Small intestine (tissue), 7 donors: ENCODE results near the gene UNC45A. TPM values are rescaled to one million over a fixed set of nuclear protein-coding genes. Genes with fewer than 3 reads are reported as not detected.

Experiments used
- DNase-seq, 2 donors: peaks; one replicate each; pipeline versions ENCODE4 v3.0.0 to v3.0.0-alpha.2; 2013
- FAIRE-seq: peaks from 2 replicates; lab custom pipeline; 2012; peaks lifted over from hg19 to GRCh38; lab: Jason Lieb, UNC
- H3K27ac ChIP-seq, 3 donors: one replicate each; pipeline ENCODE4 v1.5.1; 2013; ENCODE audit warnings: low read length in 2 of 3, mild to moderate bottlenecking in 2 of 3, control low read depth in 1 of 3, inconsistent platforms in 1 of 3, low read depth in 1 of 3, moderate library complexity in 1 of 3
- H3K27me3 ChIP-seq, 3 donors: one replicate each; pipeline ENCODE4 v1.6.1; 2013; ENCODE audit warnings: low read length in 3 of 3, inconsistent platforms in 1 of 3; ENCODE audit not compliant: control insufficient read depth in 3 of 3, insufficient read depth in 3 of 3
- H3K36me3 ChIP-seq, 3 donors: one replicate each; pipeline ENCODE4 v1.6.1; 2013; ENCODE audit warnings: low read length in 3 of 3, inconsistent platforms in 1 of 3, low read depth in 1 of 3, mild to moderate bottlenecking in 1 of 3, moderate library complexity in 1 of 3; ENCODE audit not compliant: control insufficient read depth in 3 of 3, insufficient read depth in 2 of 3
- H3K4me1 ChIP-seq, 3 donors: one replicate each; pipeline ENCODE4 v1.6.1; 2013; ENCODE audit warnings: low read length in 2 of 3, inconsistent platforms in 1 of 3, low read depth in 1 of 3, mild to moderate bottlenecking in 1 of 3, moderate library complexity in 1 of 3; ENCODE audit not compliant: control insufficient read depth in 3 of 3, insufficient read depth in 2 of 3
- H3K4me3 ChIP-seq, 3 donors: one replicate each; pipeline ENCODE4 v1.5.1; 2013; ENCODE audit warnings: low read length in 3 of 3, control low read depth in 1 of 3, inconsistent platforms in 1 of 3, low read depth in 1 of 3, mild to moderate bottlenecking in 1 of 3, moderate library complexity in 1 of 3
- H3K9me3 ChIP-seq, 2 donors: one replicate each; pipeline ENCODE4 v1.6.1; 2013; ENCODE audit warnings: low read depth in 1 of 2, low read length in 1 of 2; ENCODE audit not compliant: control insufficient read depth in 2 of 2, insufficient read depth in 1 of 2
- WGBS, 3 donors: extraction: QIAGEN DNeasy Blood & Tissue Kit; methylation state at CpG; one replicate each; pipeline ENCODE4 v1.1.7; 2013; 5-methylcytosine and 5-hydroxymethylcytosine counted together
- polyA plus RNA-seq, 4 donors: library from polyadenylated mRNA; stranded (reverse) in 3 of 4; unstranded in 1 of 4; fragments of 200-250 nt in 3 of 4; fragments of 120-200 nt in 1 of 4; gene quantifications; one replicate each; pipeline versions ENCODE4 v1.2.1 to v1.2.3, GENCODE V29; 2013
- donor health status: healthy with polysubstance abuse.
- donor health status: control.
- donor health status: control.
- donor health status: Bipolar disorder and iron deficiency.
- donor health status: healthy.

UNC45A gene
- polyA plus RNA-seq, 4 donors, result 37.7 to 65.1 (median 48.8) TPM

- Histone ChIP-seq H3K4me3 (no peak overlapping the region), H3K27ac (no peak overlapping the region), H3K9me3 (no peaks in the 10 kb centered on the region), H3K36me3 (peaks cover 7 to 79% (median 16%) of the 10 kb centered on the region in 3 donors), H3K4me1 (no peaks in the 10 kb centered on the region), H3K27me3 (no peaks in the 10 kb centered on the region)
- DNase-seq, result no peak
- WGBS, 3 donors, result 95 to 97% (median 96%) methylated on average over 21 to 23 of the region's 23 CpGs
- FAIRE-seq, result no peak
Observed at GRCh38 chr15:90949979-90950675, 15.0 kb downstream of the UNC45A start.

- H3K4me1 ChIP-seq, result peaks cover 0 to 5% (median 2%) of the 10 kb centered on the region in 3 donors
- H3K27me3 ChIP-seq, result no peaks in the 10 kb centered on the region
- no peaks in the 10 kb centered on the region for H3K9me3 ChIP-seq
- WGBS, 3 donors, result 96 to 99% (median 97%) methylated on average over 6 of the region's 6 CpGs
- H3K27ac ChIP-seq, result no peak overlapping the region
- no peak overlapping the region for H3K4me3 ChIP-seq
- FAIRE-seq (no peak), DNase-seq (no peak)
- H3K36me3 ChIP-seq, result peaks cover 6 to 77% (median 16%) of the 10 kb centered on the region in 3 donors
Observed at GRCh38 chr15:90950676-90951075, 15.6 kb downstream of the UNC45A start.

GRCh38 chr15:90952901-90953677, 18.0 kb downstream of the UNC45A start:
- H3K27ac ChIP-seq, result no peak overlapping the region
- H3K36me3 ChIP-seq, result peaks cover 3 to 60% (median 11%) of the 10 kb centered on the region in 3 donors
- H3K27me3 ChIP-seq, result no peaks in the 10 kb centered on the region
- WGBS, 3 donors, result 93 to 97% (median 95%) methylated on average over 13 to 14 of the region's 14 CpGs
- DNase-seq (no peak), FAIRE-seq (no peak)
- H3K9me3 ChIP-seq, result no peaks in the 10 kb centered on the region
- H3K4me1 ChIP-seq, result peaks cover 3 to 12% (median 3%) of the 10 kb centered on the region in 3 donors
- no peak overlapping the region for H3K4me3 ChIP-seq

GRCh38 chr15:90953947-90954711, 19.0 kb downstream of the UNC45A start:
- Histone ChIP-seq H3K9me3 (no peaks in the 10 kb centered on the region), H3K27ac (peak overlapping the region in 1 of 3 donors; percentile 85), H3K4me1 (peaks cover 3 to 13% (median 3%) of the 10 kb centered on the region in 3 donors), H3K4me3 (peak overlapping the region in 1 of 3 donors; percentile 69), H3K36me3 (peaks cover 3 to 57% (median 4%) of the 10 kb centered on the region in 3 donors), H3K27me3 (no peaks in the 10 kb centered on the region)
- WGBS, 3 donors, result 61 to 73% (median 63%) methylated on average over 15 to 16 of the region's 16 CpGs
- FAIRE-seq, result no peak
- peak in 1 of 2 donors; percentile 6 for DNase-seq

GRCh38 chr15:90954712-90955623, 19.9 kb downstream of the UNC45A start, which contains the start of gene RCCD1:
Gene RCCD1 (plus strand): TSS chr15:90954884. CDS start chr15:90956735, 1,851 bp downstream.
- H3K4me3 ChIP-seq, result peak within 1 kb of the TSS; percentile 57 to 69 (median 62)
- peaks cover 3 to 13% (median 3%) of the 10 kb centered on the region in 3 donors for H3K4me1 ChIP-seq
- peaks cover 0 to 54% (median 3%) of the 10 kb centered on the region in 3 donors for H3K36me3 ChIP-seq
- H3K9me3 ChIP-seq, result no peaks in the 10 kb centered on the region
- no peaks in the 10 kb centered on the region for H3K27me3 ChIP-seq
- DNase-seq, result peak; percentile 96 to 98
- FAIRE-seq, result no peak
- WGBS, 3 donors, result 0 to 2% (median 1%) methylated on average over 68 to 69 of the region's 69 CpGs
- peak within 1 kb of the TSS; percentile 85 to 95 (median 94) for H3K27ac ChIP-seq

DNA sequence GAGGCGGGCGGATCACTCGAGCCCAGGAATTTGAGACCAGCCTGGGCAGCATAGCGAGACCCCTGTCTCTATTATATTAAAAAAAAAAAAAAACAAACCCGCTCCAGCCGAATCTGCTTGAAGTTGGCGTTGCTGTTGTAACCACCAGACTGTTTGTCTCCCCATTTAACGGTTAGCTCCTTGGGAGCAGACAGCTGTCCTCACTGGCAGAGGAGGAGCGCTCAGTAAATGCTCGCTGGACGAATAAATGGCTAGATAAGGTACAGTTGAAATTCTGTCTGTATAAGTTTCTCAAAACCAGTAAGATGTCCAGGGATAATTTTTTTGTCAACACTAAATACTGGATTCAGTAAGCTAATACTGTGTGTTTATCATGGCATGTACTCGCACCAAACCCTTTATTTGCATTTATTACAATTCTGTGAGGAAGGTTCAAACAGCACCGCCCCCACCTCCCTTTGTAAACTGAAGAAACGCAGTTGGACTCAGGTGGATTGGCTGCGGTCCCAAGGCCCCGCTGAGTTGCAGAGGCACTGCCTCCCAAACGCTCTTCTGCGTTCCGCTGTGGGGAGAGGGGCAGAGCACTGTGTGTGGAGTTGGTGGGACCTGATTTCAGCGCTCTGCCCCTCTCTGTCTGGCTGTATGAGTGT, 20.7 kb downstream of the UNC45A start:
- Histone ChIP-seq H3K27me3 (no peaks in the 10 kb centered on the region), H3K4me3 (peak overlapping the region in 2 of 3 donors; percentile 62 to 69), H3K4me1 (peaks cover 3 to 13% (median 3%) of the 10 kb centered on the region in 3 donors), H3K27ac (peak overlapping the region in 1 of 3 donors; percentile 94), H3K9me3 (no peaks in the 10 kb centered on the region), H3K36me3 (peaks cover 0 to 54% (median 3%) of the 10 kb centered on the region in 3 donors)
- WGBS, 3 donors, result 16 to 52% (median 25%) methylated on average over 20 of the region's 20 CpGs
- DNase-seq (peak; percentile 39 to 47), FAIRE-seq (no peak)
